Fibroblast of mammary gland (primary cell): ENCODE data around the gene MYADML2.

Source experiments
- DNase-seq: peaks from one replicate; pipeline ENCODE4 v3.0.0-alpha.2; 2010; ENCODE audit warnings: low read depth
- H3K4me3 ChIP-seq: 2 replicates; pipeline ENCODE4 v1.5.1; 2011; ENCODE audit warnings: low read depth, mild to moderate bottlenecking, low read length, moderate library complexity; ENCODE audit not compliant: control insufficient read depth
- TF ChIP-seq, protein P1 (sequence below): conservative IDR thresholded peaks from 2 replicates; pipeline ENCODE4 v1.5.1; 2011; ENCODE audit warnings: low read depth, low read length, inconsistent platforms; ENCODE audit not compliant: control insufficient read depth, insufficient read depth

MYADML2 gene

DNA sequence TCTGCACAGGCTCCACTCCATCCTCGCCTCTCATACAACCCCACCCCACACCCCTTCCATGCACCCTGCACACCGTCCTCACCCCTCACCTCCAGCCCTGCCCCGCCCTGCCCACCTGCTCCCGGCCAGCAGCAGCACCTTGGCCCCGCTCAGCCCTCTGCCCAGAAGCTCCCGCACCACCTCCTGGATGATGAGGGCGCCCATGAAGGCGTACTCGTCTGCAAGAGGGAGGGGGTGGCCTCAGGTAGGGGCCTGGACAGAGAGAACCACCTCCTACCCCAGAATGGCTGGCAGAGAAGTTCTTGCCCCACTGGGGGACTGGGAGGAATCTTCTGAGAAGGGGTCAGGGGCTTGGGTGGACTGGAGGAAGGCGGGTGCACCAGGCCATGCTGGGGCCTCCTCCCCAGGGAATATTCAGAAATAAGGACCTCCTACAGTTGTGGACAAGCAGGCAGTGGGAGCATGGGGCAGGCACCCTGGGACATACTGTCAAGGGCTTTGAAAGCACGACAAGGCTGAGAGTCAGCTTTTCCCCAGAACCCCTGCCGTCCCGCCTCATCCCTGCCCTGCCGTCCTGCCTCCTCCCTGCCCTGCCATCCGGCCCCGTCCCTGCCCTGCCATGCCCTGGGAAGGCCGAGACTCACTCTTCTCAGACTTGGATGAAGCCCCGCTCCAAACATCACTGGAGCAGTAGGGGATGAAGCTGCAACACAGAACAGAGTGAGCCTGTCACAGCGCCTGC is 10.8 kb upstream of the MYADML2 start:
- TF ChIP-seq, protein P1, sequence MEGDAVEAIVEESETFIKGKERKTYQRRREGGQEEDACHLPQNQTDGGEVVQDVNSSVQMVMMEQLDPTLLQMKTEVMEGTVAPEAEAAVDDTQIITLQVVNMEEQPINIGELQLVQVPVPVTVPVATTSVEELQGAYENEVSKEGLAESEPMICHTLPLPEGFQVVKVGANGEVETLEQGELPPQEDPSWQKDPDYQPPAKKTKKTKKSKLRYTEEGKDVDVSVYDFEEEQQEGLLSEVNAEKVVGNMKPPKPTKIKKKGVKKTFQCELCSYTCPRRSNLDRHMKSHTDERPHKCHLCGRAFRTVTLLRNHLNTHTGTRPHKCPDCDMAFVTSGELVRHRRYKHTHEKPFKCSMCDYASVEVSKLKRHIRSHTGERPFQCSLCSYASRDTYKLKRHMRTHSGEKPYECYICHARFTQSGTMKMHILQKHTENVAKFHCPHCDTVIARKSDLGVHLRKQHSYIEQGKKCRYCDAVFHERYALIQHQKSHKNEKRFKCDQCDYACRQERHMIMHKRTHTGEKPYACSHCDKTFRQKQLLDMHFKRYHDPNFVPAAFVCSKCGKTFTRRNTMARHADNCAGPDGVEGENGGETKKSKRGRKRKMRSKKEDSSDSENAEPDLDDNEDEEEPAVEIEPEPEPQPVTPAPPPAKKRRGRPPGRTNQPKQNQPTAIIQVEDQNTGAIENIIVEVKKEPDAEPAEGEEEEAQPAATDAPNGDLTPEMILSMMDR, result no peak
- H3K4me3 ChIP-seq, result no peak overlapping the region
- DNase-seq, result no peak

DNA sequence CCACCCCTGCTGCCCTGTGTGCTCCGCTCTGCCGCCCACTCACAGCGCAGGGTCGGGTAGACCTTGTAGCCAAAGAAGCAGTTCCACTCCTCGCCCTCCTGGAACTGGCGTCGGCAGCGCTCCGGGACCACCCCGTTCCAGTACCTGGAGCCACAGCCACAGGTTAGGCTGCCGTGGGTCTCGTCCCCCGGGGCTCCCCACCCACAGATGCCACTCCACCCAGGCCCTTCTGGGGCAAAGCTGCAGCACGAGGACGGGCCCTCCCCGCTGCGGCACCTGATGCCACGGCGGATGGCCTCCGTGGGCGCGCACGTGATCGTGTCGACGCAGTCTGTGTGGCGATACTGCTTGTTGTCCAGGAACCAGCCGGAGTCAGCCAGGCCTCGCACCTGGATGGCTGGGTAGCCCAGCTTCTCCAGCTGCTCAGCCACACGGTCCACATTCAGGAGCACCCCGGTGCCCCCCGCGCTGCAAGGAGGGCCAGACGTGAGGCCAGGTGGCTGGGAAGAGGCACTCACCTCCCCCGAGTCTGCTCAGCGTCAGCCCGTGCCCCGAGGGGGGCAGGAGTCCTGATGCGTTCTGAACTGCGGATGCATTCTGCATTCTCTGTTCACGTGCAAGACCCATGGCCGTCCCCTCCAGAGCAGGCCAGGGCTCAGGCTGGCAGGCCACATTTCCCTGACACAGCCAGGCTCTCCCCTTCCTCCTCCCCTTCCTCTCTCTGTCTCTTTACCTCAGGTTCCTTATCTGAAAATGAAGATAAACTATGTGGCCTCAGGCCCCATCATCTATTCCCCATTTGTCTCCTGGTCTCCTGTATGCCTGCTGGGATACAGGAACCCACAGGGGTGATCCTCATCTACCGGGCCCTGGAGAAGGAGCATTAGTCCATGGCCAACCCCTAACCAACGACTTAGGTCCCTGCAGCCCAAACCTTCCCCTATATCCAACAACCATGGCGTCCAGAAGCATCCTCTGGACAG is 9.9 kb upstream of the MYADML2 start:
- no peak overlapping the region for H3K4me3 ChIP-seq
- DNase-seq, result no peak
- TF ChIP-seq, protein P1, result no peak

DNA sequence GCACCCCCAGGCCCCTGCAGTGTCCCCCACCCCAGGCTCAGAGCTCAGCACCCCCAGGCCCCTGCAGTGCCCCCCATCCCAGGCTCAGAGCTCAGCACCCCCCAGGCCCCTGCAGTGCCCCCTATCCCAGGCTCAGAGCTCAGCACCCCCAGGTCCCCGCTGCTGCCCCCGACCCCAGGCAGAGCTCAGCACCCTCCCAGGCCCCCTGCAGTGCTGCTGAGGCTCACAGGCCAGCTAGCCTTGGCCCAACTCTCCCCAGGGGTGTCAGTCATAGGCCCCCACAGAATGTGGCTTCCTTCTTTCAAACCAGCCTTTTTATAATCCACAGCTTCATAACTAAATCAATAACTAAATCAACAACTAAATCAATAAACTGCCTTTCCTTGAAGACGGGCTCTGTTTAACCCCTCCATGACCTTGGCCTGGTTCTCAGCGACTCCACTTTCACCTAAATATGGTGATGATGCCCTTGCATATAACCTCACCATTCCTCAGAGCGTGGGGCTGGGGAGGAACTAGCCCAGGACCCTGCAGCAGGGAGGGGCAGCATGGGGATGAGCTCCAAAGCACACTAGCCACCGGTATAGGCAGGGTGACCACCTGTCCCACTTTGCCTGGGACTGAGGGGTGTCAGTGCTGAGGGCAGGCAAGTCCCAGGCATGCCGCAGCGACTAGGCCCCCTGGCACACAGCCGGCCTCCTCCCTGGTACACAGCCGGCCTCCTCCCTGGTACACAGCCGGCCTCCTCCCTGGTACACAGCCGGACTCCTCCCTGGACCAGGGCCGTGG is 8.9 kb upstream of the MYADML2 start:
- TF ChIP-seq, protein P1, result no peak
- no peak for DNase-seq
- H3K4me3 ChIP-seq, result no peak overlapping the region

DNA sequence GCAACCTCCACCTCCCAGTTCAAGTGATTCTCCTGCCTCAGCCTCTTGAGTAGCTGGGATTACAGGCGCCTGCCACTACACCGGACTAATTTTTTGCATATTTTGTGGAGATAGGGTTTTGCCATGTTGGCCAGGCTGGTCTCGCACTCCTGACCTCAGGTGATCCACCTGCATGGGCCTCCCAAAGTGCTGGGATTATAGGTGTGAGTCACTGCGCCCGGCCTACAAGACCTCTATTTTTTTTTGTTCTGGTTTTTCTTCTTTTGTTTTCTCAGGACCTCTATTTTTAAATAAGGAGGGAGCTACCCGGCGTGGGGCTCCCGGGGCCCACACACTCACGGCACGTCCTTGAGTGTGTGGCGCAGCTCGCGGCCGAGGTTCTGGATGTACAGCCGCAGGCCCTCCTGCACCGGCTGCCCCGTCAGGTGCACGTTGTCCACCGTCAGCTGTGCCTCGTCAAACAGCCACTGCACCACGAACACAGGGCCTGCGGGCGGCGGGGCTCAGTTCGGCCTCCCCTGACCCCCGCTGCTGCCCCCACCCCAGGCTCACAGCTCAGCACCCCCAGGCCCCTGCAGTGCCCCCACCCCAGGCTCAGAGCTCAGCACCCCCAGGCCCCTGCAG is 8.1 kb upstream of the MYADML2 start:
- H3K4me3 ChIP-seq, result no peak overlapping the region
- DNase-seq, result no peak
- TF ChIP-seq, protein P1, result no peak

DNA sequence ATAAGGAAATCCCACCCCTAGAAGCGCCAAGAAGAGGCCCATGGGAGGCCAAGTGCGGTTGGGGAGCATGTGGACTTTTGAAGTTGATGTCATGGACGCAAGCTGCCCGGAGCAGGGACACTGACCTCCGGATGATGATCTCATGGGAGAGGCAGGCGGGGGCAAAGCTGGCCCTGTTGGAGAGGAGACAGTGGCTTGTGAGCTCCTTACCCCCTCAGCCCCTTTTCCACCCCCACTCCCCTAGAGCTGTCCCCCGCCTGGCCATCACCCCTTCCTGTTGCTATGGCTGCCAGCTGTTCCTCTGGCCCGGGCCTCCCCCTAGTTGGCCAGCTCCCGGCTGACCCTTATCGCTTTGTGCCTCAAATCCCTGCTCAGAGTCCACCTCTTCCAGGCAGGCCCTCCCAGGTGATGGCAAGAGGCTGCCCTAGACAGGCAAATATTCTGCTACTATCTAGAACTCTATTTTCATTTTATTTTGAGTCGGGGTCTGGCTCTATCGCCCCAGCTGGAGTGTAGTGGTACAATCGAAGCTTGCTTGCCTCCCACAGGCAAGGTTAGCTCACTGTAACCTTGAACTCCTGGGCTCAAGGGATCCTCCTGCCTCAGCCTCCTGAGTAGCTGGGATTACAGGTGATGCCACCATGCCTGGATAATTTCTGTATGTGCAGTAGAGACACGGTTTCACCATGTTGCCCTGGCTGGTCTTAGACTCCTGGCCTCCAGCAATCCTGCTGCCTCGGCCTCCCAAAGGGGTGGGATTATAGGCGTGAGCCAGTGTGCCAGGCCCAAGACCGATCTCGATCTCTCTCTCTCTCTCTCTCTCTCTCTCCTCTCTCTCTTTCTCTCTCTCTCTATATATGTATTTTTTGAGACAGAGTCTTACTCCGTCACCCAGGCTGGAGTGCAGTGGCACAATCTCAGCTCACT is 7.4 kb upstream of the MYADML2 start:
- DNase-seq, result no peak
- TF ChIP-seq, protein P1, result no peak
- no peak overlapping the region for H3K4me3 ChIP-seq
